SHP77 (cell line): Measurements from ENCODE around the gene CFAP251.
"Not testable (repeated sequence)": the region's sequence is repeated elsewhere in the genome, so short reads cannot be mapped to it uniquely, and the experiment has no call there.

Source experiments
- DNase-seq, 2 experiments: peaks; one replicate each; lab custom pipeline; 2025; lab: John Stamatoyannopoulos, UW

CFAP251 gene

DNA sequence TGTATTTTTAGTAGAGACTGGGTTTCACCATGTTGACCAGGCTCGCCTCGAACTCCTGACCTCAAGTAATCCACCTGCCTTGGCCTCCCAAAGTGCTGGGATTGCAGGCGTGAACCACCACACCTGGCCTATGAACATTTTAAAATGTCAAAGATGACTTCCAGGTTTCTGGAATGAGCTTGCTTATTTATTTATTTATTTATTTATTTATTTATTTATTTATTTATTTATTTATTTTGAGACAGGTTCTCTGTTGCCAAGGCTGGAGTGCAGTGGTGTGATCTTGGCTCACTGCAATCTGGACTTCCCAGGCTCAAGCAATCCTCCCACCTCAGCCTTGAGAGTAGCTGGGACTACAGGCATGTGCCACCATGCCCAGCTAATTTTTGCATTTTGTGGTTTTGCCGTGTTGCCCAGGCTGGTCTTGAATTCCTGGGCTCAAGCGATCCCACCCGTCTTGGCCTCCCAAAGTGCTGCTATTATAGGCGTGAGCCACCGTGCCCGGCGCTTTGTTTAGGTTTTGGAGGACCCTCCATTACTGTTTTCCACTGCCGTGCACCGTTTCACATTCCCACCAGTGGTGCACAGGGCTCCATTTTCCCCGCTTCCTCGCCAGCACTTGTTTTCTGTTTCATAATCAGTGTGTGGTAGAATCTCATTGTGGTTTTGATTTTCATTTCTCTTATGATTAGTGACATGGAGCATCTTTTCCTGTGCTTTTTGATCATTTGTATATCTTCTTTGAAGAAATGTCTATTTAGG lies 6.4 kb upstream of the CFAP251 start:
- DNase-seq = no peak

DNA sequence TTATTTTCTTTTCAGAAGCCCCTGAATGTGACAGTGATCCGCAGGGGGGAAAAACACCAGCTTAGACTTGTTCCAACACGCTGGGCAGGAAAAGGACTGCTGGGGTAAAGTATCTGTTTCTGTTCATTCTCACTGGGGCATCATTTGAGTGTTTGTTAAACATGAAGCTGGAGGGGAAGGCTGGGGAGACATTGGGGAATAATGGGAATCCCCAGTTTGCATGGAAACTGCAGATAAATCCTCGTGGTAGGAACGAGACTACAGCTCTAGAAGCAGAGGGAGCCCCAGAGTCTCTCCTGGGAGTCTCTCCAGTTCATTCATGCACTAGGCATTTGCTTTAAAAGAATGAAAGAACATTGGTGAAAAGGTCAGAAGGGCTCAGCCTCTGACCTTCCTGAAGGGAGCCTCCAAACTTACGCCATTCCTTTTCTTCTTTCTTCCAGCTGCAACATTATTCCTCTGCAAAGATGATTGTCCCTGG lies 2.5 kb upstream of the CFAP251 start:
- DNase-seq = no peak

DNA sequence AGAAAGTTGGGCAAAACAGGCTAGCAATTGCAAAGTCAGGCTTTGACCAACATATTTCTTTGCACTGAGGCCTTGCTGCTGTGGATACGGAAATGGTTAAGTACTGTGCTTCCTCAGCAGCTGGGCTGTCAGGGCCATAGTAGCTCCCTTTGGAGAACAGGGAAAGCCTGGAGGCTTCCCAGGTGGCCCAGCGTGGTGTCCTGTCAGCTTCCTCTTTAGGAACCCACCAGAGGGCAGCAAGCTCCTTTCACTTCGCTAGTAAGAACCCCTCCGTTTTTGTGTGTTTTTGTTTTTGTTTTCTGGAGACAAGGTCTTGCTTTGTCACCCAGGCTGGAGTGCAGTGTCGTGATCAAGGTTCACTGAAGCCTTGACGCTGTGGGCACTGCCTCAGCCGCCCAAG lies 1.7 kb upstream of the CFAP251 start:
- no peak for DNase-seq

DNA sequence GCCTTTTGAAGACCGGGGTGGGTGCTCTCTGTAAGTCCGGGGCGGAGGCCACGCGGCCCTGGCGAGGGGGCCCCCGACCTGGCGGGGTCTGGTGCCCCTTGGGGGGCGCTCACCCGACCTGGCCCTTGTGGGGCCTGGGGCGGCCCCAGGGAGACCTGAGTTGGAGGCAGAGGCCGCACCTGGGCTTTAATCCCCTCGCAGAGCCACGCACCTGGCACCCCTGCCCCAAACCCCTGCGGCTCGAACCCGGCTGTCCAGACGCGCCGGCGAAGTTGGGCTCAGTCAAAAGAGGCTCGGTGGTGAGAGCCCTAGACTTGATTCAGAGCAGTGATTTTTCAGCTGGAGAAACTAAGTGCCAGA lies 267 bp downstream of the CFAP251 start:
- DNase-seq = no peak

DNA sequence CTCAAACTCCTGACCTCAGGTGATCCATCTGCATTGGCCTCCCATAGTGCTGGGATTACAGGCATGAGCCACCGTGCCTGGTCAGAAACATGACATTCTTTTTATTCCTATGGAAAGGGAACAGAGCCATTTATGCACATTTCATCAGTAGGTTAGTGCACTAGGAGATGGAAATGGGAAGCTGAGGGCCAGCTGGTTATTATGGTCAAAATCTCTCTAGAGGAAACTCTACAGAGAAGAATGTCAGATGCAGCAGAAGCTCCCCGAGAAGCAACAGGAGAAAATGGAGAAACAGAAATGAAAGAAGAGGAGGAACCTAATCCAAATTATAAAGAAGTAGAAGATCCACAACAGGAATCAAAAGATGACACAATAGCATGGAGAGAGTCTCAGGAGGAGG lies 2.7 kb downstream of the CFAP251 start:
- DNase-seq = no peak

DNA sequence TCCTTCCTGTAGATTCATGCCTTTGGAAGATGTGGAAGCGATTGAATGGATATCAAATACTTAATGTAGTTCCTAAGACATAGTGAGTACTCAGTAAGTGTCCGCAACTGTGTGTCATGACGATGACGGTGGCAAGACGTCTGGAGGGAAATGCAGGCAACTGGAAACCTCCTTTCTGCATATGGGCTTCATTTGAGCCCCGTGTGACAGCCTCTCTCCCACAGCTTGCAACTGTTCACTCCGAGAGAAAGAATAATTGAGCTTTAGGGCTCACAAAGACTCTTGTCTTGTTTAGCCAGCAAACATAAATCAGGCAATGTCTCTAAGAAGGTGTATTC lies 6.9 kb downstream of the CFAP251 start:
- DNase-seq = no peak

DNA sequence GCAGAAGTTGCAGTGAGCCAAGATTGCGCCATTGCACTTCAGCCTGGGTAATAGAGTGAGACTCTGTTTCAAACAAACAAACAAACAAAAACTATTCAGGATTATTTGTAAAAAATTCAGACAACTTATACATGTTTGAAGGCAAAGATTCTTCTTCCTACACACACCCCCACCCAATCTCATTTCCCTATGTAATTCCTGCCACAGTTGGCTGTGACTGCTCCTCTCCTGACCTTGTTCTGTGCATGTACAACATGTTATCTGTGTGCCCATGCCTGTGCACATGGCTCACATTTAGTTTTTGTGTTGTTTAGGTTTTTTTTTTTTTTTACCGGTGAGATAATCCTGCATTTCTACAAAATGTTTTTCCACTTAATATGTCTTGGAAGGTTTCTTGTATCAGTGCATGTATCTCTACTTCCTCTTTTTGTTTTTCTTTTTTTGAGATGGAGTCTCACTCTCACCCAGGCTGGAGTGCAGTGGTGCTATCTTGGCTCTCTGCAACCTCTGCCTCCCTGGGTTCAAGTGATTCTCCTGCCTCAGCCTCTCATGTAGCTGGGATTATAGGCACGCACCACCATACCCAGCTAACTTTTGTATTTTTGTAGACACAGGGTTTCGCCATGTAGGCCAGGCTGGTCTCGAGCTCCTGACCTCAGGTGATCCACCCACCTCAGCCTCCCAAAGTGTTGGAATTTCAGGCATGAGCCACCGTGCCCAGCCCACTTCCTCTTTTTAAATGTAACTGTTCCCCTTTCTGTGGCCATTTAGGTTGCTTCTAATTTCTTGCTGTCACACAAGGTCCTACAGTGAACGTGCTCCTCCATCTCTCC lies 8.7 kb downstream of the CFAP251 start:
- no peak for DNase-seq

DNA sequence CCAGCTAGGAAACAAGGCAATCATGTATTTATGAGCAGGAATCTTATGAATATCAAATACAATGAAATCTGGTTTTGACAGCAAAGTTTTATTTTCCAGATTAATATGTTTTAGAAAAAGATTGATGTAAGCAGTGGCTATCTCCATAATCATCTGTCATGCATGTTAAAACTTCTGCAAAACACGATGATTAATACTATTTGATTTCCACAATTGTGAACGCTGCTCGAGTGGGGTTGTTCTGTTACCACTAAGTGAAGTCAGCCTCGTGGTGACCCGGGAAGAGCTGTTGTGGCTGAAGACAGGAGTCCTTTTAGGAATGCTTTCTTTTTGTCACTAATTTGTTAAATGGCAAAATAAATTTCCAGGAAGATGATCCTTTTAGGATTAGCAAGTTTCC lies 9.4 kb downstream of the CFAP251 start:
- DNase-seq = no peak

DNA sequence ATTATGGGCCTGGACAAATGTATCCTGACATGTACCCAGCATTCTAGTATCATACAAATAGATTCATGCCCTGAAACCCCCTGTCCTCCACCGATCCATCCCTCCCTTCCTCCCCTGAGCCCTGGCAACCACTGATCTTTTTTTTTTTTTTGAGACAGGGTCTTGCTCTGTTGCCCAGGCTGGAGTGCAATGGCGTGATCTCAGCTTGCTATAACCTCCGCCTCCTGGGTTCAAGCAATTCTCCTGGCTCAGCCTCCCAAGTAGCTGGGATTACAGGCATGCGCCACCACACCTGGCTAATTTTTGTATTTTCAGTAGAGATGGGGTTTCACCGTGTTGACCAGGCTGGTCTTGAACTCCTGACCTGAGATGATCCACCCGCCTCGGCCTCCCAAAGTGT lies 11.2 kb downstream of the CFAP251 start:
- not testable (repeated sequence) for DNase-seq

DNA sequence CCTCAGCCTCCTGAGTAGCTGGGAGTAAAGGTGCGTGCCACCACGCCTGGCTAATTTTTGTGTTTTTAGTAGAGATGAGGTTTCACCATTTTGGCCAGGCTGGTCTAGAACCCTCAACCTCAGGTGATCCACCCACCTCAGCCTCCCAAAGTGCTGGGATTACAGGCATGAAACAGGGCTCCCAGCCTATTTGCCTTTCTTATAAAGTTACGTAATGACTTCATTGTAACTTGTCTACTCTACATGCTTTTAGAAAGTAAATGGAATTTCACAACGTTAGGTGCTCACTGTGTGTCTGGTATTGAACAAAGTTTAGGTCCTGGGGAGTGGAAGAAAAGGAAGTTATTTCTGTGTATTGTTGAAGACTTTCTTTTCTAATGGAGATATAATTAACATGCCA lies 12.5 kb downstream of the CFAP251 start:
- no peak for DNase-seq

DNA sequence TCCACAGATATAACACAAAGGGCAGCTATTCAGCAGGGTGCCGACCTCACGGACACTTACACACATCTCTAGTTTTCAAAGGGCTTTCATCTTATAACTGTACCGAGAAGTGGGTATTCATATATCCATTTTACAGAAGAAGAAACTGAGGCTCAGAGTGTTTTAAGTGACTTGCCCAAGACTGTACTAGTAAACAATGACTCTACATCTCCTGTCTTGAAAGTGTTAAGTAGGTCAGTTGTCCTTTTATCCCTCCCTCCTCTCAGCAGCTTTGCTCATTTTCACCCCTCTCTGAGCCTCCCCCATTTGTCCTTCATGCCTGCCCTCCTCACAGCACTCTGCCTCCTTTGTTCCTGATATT lies 13.8 kb downstream of the CFAP251 start:
- no peak for DNase-seq

DNA sequence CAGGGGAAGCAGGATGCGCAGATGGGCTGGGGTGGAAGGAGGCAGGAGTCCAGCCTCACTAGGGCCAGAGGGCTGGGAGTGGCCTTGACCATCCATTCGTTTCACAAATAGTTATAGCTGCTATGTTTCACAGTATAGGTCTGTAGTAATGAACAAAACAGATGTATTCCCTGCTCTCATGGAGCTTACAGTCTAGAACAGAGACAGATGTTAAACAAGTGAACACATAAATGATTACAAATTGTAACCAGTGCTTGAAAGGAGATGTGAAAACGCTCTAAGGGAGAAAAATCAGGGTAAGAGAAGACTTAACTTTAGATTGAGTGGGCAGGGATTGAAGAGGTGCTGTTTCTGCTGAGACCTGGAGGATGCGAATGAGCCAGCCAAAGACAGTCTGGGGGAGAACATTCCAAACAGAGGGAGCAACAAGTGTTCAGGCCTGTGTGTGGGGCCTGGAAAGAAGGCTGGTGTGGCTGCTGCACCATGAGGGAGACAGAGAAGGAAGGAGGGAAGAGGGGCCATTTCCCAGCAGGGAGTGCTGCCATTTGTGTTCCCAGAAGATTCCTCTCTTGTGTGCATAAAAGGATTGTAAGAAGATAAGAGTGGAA lies 14.6 kb downstream of the CFAP251 start:
- DNase-seq = no peak

DNA sequence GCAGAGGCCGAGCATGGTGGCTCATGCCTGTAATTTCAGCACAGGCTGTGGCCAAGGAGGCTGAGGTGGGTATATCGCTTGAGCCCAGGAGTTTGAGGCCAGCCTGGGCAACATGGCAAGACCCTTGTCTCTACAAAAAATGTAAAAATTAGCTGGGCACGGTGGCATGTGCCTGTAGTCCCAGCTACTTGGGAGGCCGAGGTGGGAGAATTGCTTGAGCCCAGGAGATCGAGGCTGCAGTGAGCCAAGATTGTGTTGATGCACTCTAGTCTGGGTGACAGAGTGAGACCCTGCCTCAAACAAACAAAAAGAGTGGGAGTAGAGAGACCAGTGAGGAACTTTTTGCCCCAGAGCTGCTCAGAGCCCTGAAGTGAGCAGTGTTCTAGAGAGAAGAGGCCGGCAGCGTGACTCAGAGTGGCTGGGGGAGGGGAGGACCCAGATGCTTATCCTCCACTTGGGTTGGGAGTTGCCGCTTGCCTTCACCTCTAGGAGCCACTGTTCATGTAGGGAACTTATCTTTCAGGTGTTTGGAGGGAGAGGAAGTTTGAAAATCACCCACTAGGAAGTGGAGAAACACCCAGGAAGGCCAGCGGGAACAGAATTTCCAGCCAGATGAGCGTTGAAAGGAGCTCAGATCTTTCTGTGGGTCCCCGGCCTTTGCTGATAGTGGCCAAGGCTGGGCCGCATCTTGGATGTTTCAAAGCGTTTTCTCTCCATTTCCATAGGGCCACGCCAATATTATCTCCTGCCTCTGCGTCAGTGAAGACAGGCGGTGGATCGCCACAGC lies 15.3 kb downstream of the CFAP251 start:
- DNase-seq = no peak

DNA sequence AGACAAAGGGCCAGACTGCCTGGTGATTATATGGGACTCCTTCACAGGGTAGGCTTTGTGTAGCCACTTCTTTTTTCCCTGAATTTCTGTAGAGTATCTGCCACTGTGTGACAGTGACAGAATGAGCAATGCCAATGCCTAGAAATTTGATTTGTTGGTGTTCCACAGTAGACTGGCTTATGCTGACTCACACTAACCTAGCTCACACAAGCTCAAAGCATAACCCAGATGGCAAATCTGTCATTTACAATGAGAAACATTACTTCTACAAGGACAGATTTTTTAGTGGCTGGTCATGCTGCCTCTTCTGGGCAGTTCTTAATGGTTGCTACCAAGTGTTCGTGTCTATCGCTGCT lies 15.9 kb downstream of the CFAP251 start:
- DNase-seq = no peak

DNA sequence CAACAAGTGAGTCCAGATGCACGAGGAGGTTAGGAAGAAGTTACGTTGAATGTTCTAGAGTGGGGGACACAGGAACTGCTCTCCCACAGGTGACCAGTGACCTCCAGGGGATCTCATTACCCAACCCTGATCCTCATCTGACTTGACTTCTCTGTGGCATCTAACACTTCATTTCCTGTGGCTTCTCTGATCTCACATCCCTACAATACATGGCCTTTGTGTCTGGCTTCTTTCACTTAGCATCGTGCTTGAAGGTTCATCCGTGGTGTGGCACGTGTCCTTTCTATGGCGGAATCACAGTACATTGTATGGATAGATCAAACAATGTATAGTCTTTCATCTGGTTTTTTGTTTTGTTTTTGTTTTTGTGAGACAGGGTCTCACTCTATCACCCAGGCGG lies 19.3 kb downstream of the CFAP251 start:
- DNase-seq = no peak

DNA sequence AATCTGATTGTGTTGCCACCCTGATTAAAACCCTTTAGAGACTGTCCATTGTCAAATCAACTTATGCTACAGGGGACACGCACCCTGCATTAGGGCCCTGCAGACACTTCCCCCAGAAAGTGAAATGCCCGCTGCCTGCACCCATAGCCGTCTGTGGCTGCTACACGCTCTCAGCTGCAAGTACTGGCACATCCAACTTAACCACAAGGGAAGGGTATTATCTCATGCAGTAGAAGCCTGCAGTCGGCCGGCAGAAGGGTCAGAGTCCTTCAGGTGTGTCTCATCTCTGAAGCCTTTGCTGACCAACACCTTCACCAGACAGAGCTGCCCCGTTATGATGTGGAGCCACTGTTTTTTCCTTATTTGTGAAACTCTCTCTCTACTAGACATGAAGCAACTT lies 20.8 kb downstream of the CFAP251 start:
- no peak for DNase-seq

DNA sequence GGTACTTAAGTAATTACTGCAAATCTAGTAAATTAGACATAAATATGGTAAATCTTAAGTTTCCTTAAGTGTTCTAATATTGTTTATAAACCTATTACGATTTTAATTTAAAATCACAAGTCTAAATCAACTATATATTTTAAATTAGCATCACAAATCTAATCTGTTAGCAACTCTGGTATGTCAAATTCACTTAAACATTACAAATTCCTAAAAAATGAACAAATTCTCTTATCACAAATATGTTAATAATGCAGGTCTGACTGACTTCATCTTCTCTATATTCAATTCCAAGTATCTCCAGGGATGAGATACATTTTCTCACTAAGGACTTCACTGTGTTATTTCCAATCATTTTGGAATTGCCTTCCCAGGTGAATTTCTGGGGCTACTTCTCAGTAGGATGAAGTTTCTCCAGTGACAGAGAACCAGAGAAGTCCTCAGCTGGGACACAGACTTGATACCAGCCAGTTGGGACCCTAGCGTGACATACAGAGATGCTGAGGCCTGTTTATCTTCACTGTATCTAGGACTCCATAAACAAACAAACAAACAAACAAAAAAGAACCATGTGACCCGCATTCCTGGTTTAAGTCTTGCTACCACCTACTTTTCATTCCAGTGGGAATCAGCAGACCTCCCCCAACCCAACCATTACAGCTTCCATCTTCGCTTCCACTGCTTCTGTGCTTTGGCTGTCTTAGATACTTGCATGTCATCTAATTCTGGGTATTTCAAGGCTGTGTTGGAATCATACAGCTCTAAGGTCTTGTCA lies 21.8 kb downstream of the CFAP251 start:
- no peak for DNase-seq

DNA sequence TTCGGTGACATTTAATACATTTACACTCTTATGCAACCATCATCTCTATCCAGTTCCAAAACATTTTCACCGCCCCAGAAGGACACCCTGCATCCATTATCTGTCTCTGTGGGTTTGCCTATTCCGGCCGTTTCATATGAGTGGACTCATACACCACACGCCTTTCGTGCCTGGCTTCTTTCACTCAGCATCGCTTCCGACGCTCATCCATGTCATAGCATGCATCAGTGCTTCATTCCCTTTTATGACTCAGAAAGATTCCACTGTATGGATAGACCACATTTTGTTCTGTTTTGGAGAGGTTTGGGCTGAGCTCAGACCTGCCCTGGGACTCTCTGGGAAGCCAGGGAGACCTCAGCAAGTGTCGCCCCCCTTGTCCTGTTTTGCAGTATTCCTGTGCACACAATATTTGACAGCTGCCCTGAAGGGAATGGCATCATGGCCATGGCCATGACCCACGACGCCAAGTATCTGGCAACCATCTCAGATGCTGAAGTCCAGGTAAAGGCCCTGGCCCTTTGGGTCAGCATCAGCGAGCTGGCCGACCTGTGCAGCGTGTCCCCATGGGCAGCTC lies 23.8 kb downstream of the CFAP251 start:
- DNase-seq = no peak

DNA sequence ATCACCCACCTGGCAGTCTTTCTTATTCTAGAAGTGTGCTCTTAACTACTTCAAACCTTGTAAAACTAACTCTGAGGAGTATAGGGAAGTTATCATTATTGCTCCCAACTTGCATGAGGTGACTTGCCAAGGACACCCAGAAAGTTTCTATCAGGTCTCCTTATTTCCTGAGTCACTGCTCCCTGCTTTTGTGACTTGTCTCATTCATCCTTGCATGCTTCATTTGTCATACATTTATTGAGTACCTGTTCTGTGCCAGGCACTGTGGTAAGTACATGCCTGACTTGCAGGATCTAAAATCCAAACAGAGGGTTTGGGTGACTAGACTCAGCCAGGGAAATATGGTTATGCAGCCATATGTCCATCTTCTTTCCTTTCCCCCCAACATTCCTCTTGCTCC lies 25.5 kb downstream of the CFAP251 start:
- DNase-seq = no peak

DNA sequence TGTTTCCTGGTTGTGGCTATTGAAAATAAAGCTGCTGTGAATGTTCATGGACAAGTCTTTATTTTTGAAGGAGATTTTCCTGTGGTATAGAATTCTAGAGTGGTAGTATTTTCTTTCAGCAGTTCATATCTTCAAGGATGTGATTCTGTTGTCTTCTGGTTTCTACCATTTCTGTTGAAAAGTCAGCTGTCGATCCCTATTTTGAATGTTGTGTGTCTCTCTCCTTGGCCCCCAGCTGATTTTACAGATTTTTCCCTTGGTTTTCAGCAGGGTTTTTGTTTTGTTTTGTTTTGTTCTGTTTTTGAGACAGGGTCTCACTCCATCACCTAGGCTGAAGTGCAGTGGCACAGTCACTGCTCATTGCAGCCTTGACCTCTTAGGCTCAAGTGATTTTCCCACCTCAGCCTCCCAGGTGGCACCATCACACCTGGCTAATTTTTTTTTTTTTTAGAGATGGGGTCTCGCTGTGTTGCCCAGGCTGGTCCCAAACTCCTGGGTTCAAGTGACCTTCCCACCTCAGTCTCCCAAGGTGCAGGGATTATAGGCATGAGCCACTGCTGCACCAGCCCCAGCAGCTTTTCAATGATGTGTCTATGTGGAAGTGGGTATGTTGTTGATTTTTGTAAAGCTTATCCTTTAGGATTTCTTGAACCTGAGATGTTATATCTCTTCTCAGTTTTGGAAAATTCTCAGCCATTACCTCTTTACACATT lies 28.1 kb downstream of the CFAP251 start:
- no peak for DNase-seq

DNA sequence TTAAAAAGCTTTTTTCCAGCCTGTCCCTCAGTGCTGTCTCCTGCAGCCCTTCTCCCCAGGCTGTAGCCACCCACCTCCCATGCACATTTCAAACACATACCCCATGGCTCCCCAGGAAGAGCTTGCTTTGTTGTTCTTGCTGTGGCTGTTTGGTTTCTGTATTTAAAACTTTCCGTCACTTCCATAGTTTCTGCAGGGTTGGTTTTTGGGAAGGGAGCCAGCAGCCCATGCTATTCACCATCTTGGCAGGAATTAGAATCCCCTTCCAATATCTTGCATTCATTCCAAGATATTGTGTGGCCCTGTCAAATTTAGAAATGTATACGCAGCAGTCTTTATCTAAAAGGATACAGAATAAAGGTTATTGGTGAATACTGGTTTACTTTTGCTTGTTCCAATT lies 29.6 kb downstream of the CFAP251 start:
- no peak for DNase-seq
